GM21360 (cell line): Measurements from ENCODE around the gene KCNC1.

Source experiments
- ATAC-seq: cut with Tn5 transposase; IDR thresholded peaks from one replicate; pipeline ENCODE4 v1.9.1; 2021; ENCODE audit warnings: mild to moderate bottlenecking, moderate library complexity; ENCODE audit not compliant: unreplicated experiment

The KCNC1 gene

GRCh38 chr11:17813391-17814059 lies 78.9 kb downstream of the KCNC1 start:
- ATAC-seq, result no peak

GRCh38 chr11:17814546-17814945 lies 80.0 kb downstream of the KCNC1 start:
- no peak for ATAC-seq

GRCh38 chr11:17816232-17816931 lies 81.8 kb downstream of the KCNC1 start:
- no peak for ATAC-seq

GRCh38 chr11:17821648-17822400 lies 87.2 kb downstream of the KCNC1 start:
- ATAC-seq, result no peak

GRCh38 chr11:17822401-17822781 lies 87.8 kb downstream of the KCNC1 start:
- ATAC-seq, result no peak

GRCh38 chr11:17827006-17827405 lies 92.4 kb downstream of the KCNC1 start:
- no peak for ATAC-seq

- ATAC-seq, result no peak
These were observed 93.8 kb downstream of the KCNC1 start for GRCh38 chr11:17828311-17828751.

- no peak for ATAC-seq
These were observed 96.6 kb downstream of the KCNC1 start for GRCh38 chr11:17831228-17831627.

GRCh38 chr11:17831883-17832282 lies 97.3 kb downstream of the KCNC1 start:
- ATAC-seq, result no peak
